Endothelial cell of umbilical vein (primary cell): ENCODE data around the gene TOM1L2.

ENCODE experiments used
- EZH2 ChIP-seq: IDR thresholded peaks from 2 replicates; pipeline ENCODE4 v1.6.1; 2012; ENCODE audit warnings: borderline replicate concordance, low read depth, mild to moderate bottlenecking, moderate library complexity, low read length, inconsistent platforms; ENCODE audit not compliant: severe bottlenecking
- FOS ChIP-seq: IDR thresholded peaks from 2 replicates; pipeline ENCODE4 v1.6.1; 2011; ENCODE audit warnings: mild to moderate bottlenecking, low read length, moderate library complexity, borderline replicate concordance; ENCODE audit not compliant: insufficient read depth
- GATA2 ChIP-seq: IDR thresholded peaks from 2 replicates; pipeline ENCODE4 v1.7.0; 2011; ENCODE audit warnings: low read depth, mild to moderate bottlenecking, moderate library complexity, mixed read lengths, low read length; ENCODE audit not compliant: insufficient read length, insufficient read depth
- JUN ChIP-seq: IDR thresholded peaks from 2 replicates; pipeline ENCODE4 v1.6.1; 2011; ENCODE audit warnings: borderline replicate concordance, low read depth; ENCODE audit not compliant: insufficient read length, insufficient read depth
- MAX ChIP-seq: IDR thresholded peaks from 2 replicates; pipeline ENCODE4 v1.6.1; 2011; ENCODE audit not compliant: insufficient read depth, insufficient read length
- MYC ChIP-seq: IDR thresholded peaks from one replicate; pipeline ENCODE4 v1.6.1; 2011; ENCODE audit warnings: mild to moderate bottlenecking, low read depth, low read length
- POLR2A ChIP-seq: IDR thresholded peaks from 2 replicates; pipeline ENCODE4 v1.6.1; 2012; ENCODE audit warnings: low read depth, mild to moderate bottlenecking, control low read depth, low read length
- POLR2AphosphoS5 ChIP-seq: IDR thresholded peaks from 2 replicates; pipeline ENCODE4 v1.6.1; 2012; ENCODE audit warnings: low read depth, mild to moderate bottlenecking, control low read depth, low read length, moderate library complexity; ENCODE audit not compliant: insufficient read depth
- TF ChIP-seq, protein P1 (sequence below), 2 donors: IDR thresholded peaks; 1 replicate in 1 of 2; 2 replicates in 1 of 2; pipeline ENCODE4 v1.5.1; 2011; ENCODE audit warnings: low read length in 2 of 2, mild to moderate bottlenecking in 2 of 2, moderate library complexity in 2 of 2, control low read depth in 1 of 2, inconsistent platforms in 1 of 2, low read depth in 1 of 2; ENCODE audit not compliant: insufficient read depth in 1 of 2; ENCODE audit errors: extremely low read depth in 1 of 2

DNA sequence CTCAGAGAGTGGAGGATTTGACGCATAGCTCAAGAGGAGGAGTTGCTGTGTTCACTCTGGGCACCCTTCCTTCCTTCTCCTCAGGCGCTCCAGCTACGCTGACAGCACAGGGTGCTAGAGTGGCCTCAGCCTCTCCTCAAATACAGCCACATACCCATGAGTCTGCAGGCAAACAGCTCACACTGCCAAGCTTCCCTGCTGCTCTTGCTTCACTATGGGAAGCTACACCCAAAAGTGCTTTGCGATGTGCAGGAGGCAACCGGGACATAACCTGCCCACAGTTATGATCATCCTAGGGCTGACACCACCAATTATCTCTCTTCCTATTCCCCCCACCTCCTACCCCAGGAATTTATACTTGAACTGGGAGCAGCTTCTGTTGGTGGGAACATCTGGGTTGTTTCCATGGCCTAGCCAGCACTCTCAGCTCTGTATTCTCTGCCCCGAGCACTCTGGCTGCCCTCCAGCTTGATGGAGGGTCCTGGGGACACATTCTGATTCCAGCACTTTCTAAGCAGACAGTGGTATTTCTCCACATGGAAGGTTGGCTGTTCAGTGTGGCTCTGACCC lies 95.2 kb downstream of the TOM1L2 start:
- TF ChIP-seq POLR2AphosphoS5, result no peak
- no peak for TF ChIP-seq POLR2A
- TF ChIP-seq MAX, result no peak
- TF ChIP-seq, protein P1, sequence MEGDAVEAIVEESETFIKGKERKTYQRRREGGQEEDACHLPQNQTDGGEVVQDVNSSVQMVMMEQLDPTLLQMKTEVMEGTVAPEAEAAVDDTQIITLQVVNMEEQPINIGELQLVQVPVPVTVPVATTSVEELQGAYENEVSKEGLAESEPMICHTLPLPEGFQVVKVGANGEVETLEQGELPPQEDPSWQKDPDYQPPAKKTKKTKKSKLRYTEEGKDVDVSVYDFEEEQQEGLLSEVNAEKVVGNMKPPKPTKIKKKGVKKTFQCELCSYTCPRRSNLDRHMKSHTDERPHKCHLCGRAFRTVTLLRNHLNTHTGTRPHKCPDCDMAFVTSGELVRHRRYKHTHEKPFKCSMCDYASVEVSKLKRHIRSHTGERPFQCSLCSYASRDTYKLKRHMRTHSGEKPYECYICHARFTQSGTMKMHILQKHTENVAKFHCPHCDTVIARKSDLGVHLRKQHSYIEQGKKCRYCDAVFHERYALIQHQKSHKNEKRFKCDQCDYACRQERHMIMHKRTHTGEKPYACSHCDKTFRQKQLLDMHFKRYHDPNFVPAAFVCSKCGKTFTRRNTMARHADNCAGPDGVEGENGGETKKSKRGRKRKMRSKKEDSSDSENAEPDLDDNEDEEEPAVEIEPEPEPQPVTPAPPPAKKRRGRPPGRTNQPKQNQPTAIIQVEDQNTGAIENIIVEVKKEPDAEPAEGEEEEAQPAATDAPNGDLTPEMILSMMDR (IDR thresholded peaks at IDR 0.05; ENCODE audit: extremely low read depth in 1 of 2, insufficient read depth in 1 of 2, low read depth in 1 of 2, low read length in 2 of 2), result no peak
- TF ChIP-seq JUN, result no peak
- no peak for TF ChIP-seq EZH2
- TF ChIP-seq MYC, result no peak
- no peak for TF ChIP-seq FOS
- TF ChIP-seq GATA2, result no peak
